SW480 (cell line): ENCODE data around the gene CBLB.

Experiments used
- DNase-seq: peaks from one replicate; pipeline ENCODE4 v3.0.0-alpha.2; 2016; ENCODE audit warnings: low spot score

Gene CBLB

DNA sequence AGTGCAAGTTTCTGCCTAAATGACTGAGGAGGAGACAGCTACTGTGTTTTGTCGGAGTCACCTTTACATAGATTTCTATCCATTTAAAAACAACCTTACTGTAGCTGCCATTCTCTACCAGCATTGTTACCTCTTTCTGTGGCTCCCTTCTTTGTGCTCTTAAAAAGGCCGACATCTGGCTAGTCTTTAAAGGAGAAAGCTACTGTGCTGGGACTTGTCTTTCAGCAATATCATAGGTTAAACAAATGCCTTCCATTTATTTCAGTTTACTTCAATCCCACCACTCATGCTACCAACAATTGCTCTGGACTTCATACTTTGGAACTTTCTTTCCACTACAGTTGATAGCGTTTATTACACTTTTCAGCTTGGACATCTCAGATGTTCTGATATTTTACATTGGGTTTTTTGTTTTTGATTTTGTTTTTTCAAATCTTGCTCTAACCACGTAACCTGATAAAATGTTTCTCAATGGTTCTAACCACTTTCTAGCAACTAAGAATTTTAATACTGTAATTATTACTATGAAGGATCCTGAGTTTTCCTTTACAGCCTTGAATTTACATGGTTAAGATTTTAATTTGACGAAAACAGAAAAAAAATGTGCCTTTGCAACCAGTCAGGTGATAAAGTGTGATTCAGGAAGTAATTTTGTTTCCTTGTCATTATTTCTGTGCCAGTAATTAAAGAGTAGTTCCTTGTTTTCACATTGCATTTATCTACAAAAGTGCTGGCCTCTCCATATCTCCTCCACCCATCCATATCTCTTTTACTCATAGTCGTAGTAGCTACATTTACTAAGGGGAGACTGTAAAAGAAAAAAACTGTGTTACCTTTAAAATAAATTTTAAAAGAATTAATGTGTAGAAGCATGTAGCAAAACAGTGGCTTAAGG is 1.3 kb upstream of the CBLB start:
- no peak for DNase-seq

DNA sequence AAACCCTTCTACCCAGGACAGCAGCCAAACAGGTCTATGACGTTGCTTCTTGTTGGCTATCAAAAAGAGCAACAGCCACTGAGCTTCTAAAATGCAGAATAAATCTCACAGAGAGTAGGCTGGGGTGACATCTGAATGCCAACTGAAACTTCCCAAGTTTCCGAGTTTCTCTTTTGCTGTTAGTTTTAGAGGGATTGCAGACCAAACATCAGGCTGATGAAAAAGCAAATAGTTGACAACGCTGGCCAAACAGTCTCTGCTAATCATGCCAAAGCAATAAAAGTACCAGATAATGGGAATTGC is 670 bp upstream of the CBLB start:
- DNase-seq = no peak

DNA sequence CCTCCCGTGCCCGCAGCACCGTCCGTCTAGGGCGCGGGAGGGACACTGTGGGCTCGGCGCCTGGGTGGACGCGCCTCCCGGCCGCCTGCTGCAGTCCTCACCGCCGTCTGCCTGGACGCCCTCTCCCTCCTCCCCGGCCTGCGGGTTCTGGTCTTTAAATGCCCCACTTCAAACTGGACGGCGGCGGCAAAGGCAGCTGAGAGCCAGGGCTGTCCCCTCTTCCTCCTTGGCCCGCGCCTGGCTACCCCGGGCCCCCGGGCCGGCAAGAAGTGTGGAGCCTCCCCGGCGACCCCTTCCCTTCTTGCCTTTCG is 426 bp downstream of the CBLB start:
- peak; percentile 49 for DNase-seq

DNA sequence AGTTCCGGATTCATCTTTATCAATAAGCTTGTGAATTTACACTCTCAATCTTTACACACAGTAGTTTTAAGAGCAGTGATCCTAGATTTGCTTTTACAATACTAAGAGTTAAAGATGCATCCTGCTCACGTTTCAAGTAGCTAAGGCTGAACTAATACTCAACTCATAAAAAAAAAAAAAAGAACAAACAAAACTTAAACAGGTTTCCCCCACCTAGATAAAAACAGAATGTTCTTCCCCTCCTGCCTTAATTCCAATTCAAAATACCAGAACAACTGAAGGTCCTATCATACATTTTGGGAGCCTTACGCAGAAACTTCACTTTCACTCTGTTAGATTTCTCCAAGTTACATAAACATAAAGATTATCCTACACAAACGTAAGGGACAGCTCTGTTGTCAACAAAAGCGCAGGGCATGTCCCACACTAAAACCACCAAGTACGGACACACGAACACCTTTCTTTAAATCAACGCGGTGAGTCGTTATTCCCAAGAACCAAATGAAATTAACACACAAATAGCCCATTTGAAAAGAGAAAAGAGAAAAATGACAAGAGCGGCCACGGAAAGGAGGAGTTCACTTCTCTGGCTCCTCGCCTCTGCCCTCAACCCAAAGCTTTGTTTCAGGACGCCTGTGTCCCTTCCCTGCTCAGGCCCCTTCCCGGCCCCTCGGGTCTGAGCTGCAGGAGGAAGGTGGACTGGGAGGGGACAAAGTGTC is 941 bp downstream of the CBLB start:
- peak; percentile 27 for DNase-seq

DNA sequence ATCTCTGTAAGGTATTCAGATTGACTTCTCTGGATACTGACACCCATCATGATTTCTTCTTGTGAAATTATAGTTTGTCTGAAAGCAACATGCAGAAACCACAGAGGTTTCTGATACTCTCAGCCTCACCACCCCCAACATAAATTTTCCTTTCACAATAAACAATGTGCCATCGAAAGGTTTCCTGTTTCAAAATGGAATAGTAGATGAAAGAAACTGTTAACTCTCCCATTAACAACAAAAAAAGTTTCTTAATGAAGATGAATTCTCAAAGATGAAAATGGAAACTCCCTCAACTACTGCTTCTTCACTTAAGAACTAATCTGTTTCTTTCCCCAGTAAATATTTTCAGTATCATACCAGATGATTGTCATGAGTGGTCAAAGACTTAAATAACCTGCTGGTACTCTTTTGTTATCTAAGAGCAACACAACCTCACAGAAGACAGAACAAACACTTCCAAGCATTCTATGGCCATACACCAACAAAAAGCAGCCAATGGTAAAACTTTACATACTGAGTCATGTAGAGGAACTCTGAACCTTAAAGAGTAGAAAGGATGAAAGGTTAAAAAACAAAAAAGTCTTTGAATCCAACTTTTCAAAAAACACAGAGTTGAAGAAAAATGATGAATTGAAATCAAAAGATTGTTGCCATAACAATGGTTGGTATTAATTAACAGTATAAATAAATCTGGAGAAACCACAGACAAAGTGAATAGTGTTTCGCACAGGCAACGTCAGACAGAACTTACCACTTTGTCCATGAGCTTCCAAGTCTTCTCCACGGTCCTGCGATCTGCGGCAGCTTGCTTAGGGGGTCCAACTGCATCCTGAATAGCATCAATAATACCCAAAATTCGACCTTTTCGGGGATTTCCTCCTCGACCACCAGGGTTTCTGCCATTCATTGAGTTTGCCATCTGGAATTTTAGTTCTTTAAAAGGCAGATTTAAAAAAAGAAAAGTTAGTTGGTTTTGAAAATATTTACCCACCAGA is 1.9 kb downstream of the CBLB start:
- no peak for DNase-seq

DNA sequence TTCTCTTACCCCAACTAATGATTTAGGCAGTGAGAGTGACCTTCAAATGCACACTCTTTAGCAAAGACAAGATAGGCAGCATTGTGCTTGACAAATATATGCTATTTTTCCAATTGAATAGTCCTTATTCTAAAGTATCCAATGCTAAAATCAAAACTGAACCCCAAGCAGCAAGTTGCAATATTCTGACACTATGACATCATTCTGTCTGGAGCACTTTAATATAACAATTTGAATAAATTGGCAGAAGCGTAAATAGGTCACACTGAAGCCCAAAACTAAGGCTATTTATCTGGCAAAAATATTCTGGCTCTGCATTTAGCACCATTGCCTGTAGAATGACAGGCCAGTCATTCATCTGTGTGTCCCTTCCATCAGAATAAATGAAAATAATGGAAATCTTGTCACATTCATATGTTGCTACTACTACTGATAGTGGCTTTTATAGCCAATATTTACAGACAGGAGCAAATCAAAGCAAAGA is 2.9 kb downstream of the CBLB start:
- no peak for DNase-seq

DNA sequence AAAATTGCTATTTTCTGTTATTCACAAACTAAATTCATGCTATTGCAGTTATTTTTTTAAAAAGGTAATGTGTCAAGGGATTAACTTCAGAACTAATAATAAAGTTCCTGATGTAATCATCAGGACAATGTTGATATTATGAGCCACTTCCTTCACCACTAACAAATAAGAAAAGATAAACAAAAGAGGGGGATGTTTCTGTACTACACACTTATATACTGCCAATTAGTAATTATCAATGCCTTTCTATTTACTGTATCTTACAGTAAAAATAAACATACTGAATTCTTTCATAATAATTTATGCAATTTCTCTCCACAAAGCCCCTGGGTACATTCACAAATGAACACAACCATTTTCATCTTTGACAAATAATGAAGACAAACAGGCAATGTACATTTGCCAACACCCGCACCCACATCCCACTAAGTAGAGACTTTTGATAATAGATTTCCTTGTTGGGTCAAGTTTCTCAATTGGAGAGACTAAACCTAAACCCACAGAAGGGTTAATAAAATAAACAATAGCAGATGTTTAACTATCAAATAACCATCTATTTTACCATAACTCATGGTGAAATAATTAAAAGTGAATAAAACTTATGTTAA is 3.7 kb downstream of the CBLB start:
- no peak for DNase-seq

DNA sequence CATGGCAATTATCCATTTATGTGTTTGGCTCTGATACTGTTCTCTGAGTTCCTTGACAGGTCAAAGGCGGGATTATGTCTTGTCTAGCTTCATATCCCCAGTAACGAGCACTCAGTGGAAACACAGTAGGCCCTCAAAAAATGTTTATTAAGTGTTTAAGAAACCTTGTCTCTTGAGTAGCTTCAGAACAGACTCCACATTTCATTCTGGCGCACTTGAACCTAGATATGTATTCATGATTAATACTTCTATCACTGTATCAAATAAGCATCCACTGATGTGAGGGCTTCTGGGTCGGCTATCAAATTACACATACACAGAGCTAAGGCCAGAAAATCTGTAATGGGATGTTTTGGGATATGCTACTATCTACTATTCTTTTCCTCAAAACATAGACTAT is 4.6 kb downstream of the CBLB start:
- no peak for DNase-seq

DNA sequence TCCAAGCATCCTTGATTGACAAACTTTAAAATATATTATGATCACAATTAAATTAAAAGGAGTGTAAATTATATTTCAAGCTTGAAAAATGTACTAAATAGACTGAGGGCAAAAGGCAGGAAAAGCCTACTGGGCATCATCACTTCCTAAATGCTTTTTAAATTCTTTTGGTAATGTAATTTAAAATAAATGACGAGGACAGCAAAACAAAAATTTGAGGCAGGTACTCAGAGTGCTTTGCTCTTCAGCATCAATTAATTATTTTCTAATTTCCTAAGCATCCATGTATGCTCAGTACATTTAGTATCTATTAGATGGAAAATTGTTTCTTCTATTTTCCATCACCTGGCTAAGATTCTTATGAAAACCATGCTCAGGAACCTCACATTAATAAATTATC is 5.2 kb downstream of the CBLB start:
- DNase-seq = no peak

DNA sequence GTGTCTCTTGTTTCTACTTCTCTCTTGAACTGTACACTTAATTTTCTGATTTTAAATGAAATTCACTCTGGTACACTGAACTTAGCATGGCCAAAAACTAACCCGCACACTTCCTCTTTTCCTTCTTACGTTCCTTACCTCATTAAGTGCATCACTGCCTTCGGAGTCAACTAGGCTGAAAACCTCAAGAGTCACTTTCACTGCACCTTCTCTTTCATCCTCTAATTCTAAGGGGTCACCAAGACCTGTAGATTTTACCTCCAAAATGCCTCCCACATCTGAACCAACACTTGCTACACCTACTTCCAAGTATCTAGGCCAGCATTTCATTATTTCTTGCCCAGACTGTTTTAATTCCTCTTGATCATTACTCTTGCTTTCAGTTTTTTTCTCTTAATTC is 6.6 kb downstream of the CBLB start:
- no peak for DNase-seq

DNA sequence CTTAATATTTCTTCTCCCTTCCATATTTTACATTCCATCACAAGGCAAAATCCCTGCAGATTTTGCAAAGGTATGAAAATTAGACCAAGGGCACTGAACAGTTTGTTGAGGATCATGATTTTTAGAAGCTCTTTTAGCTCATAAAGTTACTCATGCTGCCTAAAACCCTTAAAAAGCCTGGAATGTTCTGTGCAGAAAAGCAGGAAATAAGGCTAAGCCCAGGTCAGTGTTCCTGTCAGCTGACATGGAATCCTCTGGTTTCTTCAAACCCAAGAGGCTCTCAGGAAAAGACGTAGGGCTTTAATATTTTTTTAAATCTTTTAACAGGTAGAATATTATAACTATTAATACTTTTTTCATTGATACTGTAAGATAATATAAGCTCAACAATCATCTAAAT is 8.2 kb downstream of the CBLB start:
- DNase-seq = no peak

DNA sequence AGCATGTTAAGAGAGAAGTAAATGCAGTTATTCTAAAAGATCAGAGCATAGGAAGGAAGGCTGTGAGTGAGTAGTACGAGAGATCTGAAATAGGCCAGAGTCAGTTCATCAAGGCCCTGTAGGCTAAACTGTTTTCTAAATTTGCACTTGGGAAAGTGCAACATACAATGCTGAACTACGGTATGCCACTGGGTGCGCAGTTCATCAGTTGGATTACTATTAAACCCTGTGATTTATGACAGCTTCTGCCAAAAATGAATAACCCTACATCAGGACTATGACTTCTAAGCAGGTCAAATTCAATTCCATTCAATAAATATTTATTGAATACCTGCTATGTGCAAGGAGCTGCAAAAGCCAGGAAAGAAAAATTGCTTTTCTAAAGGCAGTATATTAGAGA is 10.8 kb downstream of the CBLB start:
- no peak for DNase-seq

DNA sequence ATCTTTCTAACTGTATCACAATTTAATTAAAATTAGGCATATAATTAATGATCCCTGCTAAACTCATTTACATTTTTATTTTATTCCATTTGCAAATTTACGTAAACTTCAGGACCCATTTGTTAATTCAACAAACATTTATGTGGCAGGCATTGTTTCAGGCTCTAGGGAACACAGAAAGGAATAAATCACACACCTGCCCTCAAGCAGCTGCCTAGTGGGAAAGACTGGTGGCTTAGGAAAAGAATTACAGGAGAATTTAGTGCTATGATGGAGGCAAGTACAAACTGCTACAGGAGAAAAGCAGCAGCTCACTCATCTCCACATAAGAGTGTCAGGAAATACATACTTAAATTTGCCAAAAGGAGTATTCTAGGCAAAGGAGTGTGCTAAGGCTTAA is 11.2 kb downstream of the CBLB start:
- no peak for DNase-seq

DNA sequence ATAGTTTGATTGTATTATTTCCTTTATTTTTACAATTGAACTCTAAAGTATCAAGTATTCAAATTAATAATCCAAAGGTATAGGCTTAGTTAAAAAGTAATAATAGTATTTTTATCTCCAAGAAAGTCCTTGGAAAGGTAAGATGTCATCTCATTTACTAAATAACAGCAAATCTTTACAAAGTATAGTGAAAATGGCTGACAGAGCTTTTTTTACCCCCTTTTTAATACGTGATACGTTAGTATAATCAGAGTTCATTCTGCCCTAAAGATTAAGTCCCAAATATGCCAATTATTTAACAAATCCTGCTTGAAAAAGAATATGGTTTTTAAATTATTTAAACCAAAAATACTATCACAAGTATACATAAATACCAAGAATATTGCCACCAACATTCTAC is 12.2 kb downstream of the CBLB start:
- no peak for DNase-seq

DNA sequence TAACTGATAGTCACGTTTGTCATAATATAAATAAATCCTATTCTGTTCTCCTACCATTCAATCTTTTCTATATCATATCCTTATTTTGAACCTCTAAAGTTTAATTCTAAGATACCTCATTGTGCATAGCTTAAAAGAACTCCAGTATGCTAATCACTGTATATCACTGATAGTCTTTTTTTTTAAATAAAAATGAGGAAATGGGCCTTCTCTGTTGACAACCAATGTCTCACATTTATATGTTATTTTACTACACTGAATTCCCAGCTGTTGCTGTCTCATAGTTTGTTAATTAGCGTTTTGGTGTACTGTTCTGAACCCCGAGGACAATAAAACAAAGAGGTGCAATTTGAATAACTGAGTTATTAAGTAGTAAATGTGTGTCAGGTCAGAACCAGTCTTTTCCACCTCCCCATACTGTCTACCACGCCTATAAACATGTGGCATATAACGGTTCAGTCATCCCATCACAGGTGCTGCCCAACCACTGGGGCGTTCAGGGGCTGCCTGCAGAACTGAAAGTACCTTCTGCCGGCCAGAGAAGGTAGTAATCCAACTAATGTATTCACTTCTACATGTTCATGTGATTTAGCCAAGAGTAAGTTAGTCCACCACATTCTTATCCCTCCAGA is 14.9 kb downstream of the CBLB start:
- DNase-seq = no peak

DNA sequence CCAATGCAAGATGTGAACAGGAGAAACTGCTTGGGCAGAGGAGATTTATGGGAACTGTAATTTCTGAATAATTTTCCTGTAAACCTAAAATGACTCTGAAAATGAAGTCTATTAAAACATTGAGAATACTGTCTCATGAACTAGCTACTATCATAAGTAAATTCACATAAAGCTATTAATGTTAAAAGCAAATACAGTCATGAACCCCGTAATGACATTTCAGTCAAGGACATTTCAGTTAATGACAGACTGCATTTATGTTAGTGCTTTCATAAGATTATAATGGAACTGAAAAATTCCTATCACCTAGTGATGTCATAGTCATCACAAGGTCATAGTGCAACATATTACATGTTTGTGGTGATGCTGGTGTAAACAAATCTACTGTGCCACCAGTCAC is 17.2 kb downstream of the CBLB start:
- DNase-seq = no peak

DNA sequence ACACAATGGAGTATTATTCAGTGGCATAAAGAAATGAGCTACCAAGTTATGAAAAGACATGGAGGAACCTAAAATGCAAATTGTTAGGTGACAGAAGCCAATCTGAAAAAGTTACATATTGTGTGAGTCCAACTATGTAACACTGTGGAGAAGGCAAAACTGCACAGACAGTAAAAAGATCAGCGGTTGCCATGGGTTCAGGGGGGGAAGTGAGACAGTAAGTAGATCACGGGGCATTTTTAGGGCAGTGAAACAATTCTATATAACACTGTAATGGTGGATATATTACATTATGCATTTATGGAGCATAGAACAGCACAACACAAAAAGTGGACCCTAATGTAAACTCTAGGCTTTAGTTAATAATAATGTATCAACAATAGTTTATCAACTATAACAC is 17.6 kb downstream of the CBLB start:
- DNase-seq = no peak

DNA sequence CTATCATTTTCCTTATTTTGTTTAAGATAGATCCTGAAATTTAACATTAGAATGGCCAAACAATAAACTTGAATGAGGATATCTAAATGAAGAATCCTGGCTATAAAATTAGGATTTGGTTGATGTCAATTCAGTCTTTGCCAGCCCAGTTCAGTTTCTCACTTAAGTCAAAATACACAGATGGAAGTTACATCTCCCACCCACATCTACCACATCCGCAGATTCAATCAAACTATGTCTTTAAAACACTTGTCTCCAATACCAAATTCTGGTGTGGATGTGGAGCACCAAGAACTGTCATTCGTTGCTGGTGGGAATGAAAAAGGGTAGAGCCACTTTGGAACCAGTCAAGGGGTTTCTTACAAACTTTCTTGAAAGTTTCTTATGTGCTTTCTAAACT is 18.2 kb downstream of the CBLB start:
- no peak for DNase-seq

DNA sequence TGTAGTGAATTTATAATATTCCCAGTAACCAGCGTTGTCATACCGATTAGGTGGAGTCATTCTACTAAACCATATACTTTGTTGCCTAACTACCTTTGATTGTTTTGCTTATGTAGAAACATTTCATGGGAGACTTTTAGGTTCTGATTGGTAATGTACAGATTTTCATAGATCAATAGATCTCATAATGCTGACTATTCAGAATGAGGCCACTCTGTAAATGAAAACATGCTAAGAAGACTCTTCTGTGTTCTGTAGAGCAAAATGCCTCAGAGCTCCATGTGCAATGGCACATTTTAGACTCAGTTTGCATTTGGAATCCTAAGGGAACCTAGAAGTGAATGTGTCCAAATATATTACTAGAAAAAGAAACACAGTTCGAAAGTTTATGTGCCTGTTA is 20.0 kb downstream of the CBLB start:
- DNase-seq = no peak

DNA sequence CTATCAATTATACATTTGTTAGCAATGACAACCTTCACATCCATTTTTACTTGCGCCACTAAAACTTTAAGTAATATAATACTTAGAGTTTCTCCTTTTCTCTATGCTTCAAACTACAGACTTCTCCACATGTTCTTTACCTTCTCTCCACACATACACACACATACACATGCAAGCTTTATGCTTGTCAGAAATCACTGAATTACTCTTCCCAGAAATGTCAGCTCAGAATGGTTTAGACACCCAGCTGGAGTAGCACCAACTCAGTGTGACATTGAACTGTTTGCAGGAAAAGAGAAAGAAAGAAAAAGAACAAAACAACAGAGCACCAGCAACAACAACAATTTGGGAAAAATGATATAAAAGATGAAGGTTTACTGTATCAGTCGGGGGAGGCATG is 20.9 kb downstream of the CBLB start:
- DNase-seq = no peak

DNA sequence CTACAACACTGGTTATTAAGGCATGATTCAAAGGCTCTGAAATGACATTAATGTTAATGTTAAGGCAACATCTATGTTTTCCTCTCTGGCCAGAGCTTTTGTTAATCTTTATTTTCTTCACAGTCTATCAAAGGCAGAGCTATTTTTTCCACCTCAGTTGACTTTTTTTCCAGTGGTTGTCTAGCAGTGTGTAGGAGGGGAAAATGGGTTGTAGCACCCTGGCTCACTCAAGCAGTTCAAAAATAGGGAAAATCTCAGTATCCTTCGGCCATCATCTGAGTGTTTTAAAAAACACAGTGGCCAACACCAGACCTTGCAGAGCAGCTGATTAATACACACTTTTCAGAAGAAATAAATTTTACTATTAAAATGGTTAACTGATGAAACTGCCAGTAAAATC is 21.4 kb downstream of the CBLB start:
- DNase-seq = no peak

DNA sequence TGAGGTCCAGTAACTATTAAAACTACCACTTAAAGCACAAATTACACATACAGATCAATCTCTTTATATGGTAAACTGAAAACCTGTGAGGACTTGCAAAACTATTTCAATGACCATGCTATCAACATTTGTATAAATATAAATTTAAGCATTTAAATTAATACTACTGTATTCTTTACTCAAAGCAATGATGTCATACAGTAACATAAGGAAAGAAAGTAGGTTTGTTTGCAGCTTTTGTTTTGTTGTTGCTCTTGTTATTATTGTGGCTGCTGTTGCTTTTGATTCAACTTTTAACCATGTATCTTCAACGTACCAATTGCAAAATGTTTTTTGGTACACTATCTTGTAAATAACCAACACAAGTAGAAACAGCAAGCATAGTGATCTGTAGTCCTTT is 22.0 kb downstream of the CBLB start:
- DNase-seq = no peak
